OCI-LY7 (cell line): Measurements from ENCODE around the gene DNAH8. TPM values are rescaled to one million over a fixed set of nuclear protein-coding genes. Genes with fewer than 3 reads are reported as not detected.

Experiments
- BruUV-seq: library from RNA; stranded (reverse); fragments of 400-500 nt; replicated peaks from 2 replicates; lab custom pipeline; 2021; lab: Mats Ljungman, UMichigan
- CTCF ChIA-PET: fragments of 300-600 bp; sonication (Branson Sonifier 250); formaldehyde crosslinking; loops from one replicate; lab custom pipeline; 2022; ENCODE audit warnings: antibody characterized with exemption; ENCODE audit not compliant: unreplicated experiment; lab: Charles Lee
- POLR2A ChIA-PET: fragments of 300-600 bp; sonication (Branson Sonifier 250); formaldehyde crosslinking; loops from one replicate; lab custom pipeline; 2022; ENCODE audit warnings: antibody characterized with exemption; lab: Charles Lee
- DNase-seq: peaks from one replicate; pipeline ENCODE4 v3.0.0-alpha.2; 2015; ENCODE audit warnings: low spot score
- H2AFZ ChIP-seq: fragments of 200-600 bp; sonication (generic), shearing (Covaris generic); 2 replicates; pipeline ENCODE4 v1.6.1; 2014; ENCODE audit warnings: mild to moderate bottlenecking, antibody characterized with exemption, low read length, moderate library complexity
- H3K27ac ChIP-seq: fragments of 200-600 bp; sonication (generic); 2 replicates; pipeline ENCODE4 v1.5.1; 2014; ENCODE audit warnings: mixed run types, low read depth, mild to moderate bottlenecking, moderate library complexity, low read length, inconsistent platforms; ENCODE audit not compliant: poor library complexity, severe bottlenecking
- H3K36me3 ChIP-seq: fragments of 200-600 bp; sonication (generic); 2 replicates; pipeline ENCODE4 v1.6.1; 2014; ENCODE audit warnings: mild to moderate bottlenecking, antibody characterized with exemption, low read length, moderate library complexity, mixed read lengths; ENCODE audit not compliant: insufficient read depth
- H3K4me1 ChIP-seq: fragments of 200-600 bp; sonication (generic); 2 replicates; pipeline ENCODE4 v1.5.1; 2014; ENCODE audit warnings: mild to moderate bottlenecking, low read length; ENCODE audit not compliant: insufficient read depth, poor library complexity, severe bottlenecking
- H3K4me2 ChIP-seq: fragments of 200-600 bp; sonication (generic); 2 replicates; pipeline ENCODE4 v1.6.1; 2014; ENCODE audit warnings: mild to moderate bottlenecking, low read length
- H3K4me3 ChIP-seq: fragments of 200-600 bp; sonication (generic); 2 replicates; pipeline ENCODE4 v1.5.1; 2014; ENCODE audit warnings: mild to moderate bottlenecking, low read depth, low read length; ENCODE audit not compliant: poor library complexity, severe bottlenecking
- H3K79me2 ChIP-seq: fragments of 200-600 bp; sonication (generic); 2 replicates; pipeline ENCODE4 v1.6.1; 2016; ENCODE audit warnings: low read depth, mild to moderate bottlenecking, low read length, moderate library complexity, mixed read lengths; ENCODE audit not compliant: insufficient read depth
- H3K9me2 ChIP-seq: fragments of 200-600 bp; sonication (generic); 2 replicates; pipeline ENCODE4 v1.6.1; 2016; ENCODE audit warnings: mild to moderate bottlenecking, low read length, mixed read lengths; ENCODE audit not compliant: insufficient read depth
- H3K9me3 ChIP-seq: fragments of 200-600 bp; sonication (generic); 2 replicates; pipeline ENCODE4 v1.6.1; 2014; ENCODE audit warnings: mild to moderate bottlenecking, mixed run types, low read length, mixed read lengths
- H4K20me1 ChIP-seq: fragments of 200-600 bp; sonication (generic); 2 replicates; pipeline ENCODE4 v1.6.1; 2014; ENCODE audit warnings: mild to moderate bottlenecking, antibody characterized with exemption, low read length, moderate library complexity, mixed read lengths; ENCODE audit not compliant: insufficient read depth
- CTCF ChIP-seq: fragments of 200-600 bp; sonication (generic); conservative IDR thresholded peaks from 2 replicates; pipeline ENCODE4 v1.5.1; 2014; ENCODE audit warnings: mild to moderate bottlenecking, antibody characterized with exemption, low read length, moderate library complexity, mixed read lengths
- EZH2phosphoT487 ChIP-seq: fragments of 200-600 bp; sonication (generic); IDR thresholded peaks from 2 replicates; pipeline ENCODE4 v1.6.1; 2018; ENCODE audit warnings: low read depth, borderline replicate concordance, mild to moderate bottlenecking, mixed run types, antibody characterized with exemption, low read length, moderate library complexity, mixed read lengths
- intact Hi-C: fragments of 100-400 bp; cut with micrococcal nuclease; formaldehyde crosslinking; loops from one replicate; pipeline ENCODE4 v1.10.0; 2022; ENCODE audit not compliant: unreplicated experiment
- total RNA-seq, 2 experiments: library from RNA; depleted of rRNA in 1 of 2; stranded (reverse); fragments of >200 nt in 1 of 2; shearing (Covaris generic) in 1 of 2; gene quantifications; 2 replicates each; pipeline ENCODE4 v1.2.3, GENCODE V29; 2014 to 2022

DNAH8 gene
- total RNA-seq, 2 experiments from 2014 or later = not detected

DNA sequence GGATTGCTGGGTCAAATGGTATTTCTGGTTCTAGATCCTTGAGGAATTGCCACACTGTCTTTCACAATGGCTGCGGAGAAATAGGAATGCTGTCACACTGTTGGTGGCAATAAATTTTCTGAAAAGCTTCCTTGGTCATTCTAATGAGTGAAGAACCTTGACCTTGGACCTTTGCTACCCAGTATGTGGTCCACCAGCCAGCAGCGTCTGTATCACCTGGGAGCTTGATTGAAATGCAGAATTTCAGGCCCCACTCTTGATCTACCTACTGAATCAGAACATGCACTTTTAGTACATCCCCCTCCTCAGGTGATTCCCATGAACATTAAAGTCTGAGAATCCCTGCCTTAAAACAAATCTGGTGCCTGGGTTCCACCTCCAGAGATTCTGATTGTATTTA, 305.9 kb downstream of the DNAH8 start:
- Histone ChIP-seq H3K4me3 (no peak overlapping the region), H3K27ac (no peak overlapping the region), H3K4me2 (no peak overlapping the region), H3K9me3 (no peaks in the 10 kb centered on the region), H3K79me2 (no peaks in the 10 kb centered on the region), H3K9me2 (no peaks in the 10 kb centered on the region), H2AFZ (no peak overlapping the region), H4K20me1 (no peaks in the 10 kb centered on the region), H3K4me1 (no peaks in the 10 kb centered on the region), H3K36me3 (no peaks in the 10 kb centered on the region)
- POLR2A ChIA-PET = interaction anchor here (0.6 kb wide), 1 partner anchor 390 kb away, joined by 4 read pairs; no protein-coding TSS in a partner anchor
- TF ChIP-seq CTCF (no peak), EZH2phosphoT487 (no peak)
- intact Hi-C loops = no loop called here
- CTCF ChIA-PET = no interaction called here
- no peak for DNase-seq
- no TSS peak for BruUV-seq

- Histone ChIP-seq H3K79me2 (no peaks in the 10 kb centered on the region), H3K4me1 (no peaks in the 10 kb centered on the region), H3K27ac (no peak overlapping the region), H3K36me3 (no peaks in the 10 kb centered on the region), H2AFZ (no peak overlapping the region), H3K9me2 (no peaks in the 10 kb centered on the region), H3K9me3 (no peaks in the 10 kb centered on the region), H3K4me2 (no peak overlapping the region), H4K20me1 (no peaks in the 10 kb centered on the region), H3K4me3 (no peak overlapping the region)
- ChIA-PET POLR2A (no interaction called here), CTCF (no interaction called here)
- intact Hi-C loops = no loop called here
- DNase-seq = no peak
- no TSS peak for BruUV-seq
- no peak for TF ChIP-seq CTCF
- no peak for TF ChIP-seq EZH2phosphoT487
Measured at GRCh38 chr6:39021779-39022178, 306.7 kb downstream of the DNAH8 start.

GRCh38 chr6:39026175-39026574, 311.1 kb downstream of the DNAH8 start:
- Histone ChIP-seq H3K79me2 (no peaks in the 10 kb centered on the region), H3K9me2 (no peaks in the 10 kb centered on the region), H3K4me1 (no peaks in the 10 kb centered on the region), H3K27ac (no peak overlapping the region), H2AFZ (no peak overlapping the region), H3K9me3 (no peaks in the 10 kb centered on the region), H3K4me3 (no peak overlapping the region), H3K36me3 (no peaks in the 10 kb centered on the region), H3K4me2 (no peak overlapping the region), H4K20me1 (no peaks in the 10 kb centered on the region)
- CTCF ChIA-PET = no interaction called here
- TF ChIP-seq EZH2phosphoT487 (no peak), CTCF (no peak)
- no peak for DNase-seq
- POLR2A ChIA-PET = no interaction called here
- BruUV-seq = no TSS peak
- intact Hi-C loops = no loop called here
